NCI-H526 (cell line): Measurements from ENCODE around the gene QKI.
"Not testable (repeated sequence)": the region's sequence is repeated elsewhere in the genome, so short reads cannot be mapped to it uniquely, and the experiment has no call there.

Experiments used
- DNase-seq, 2 experiments: peaks; one replicate each; lab custom pipeline; 2025; lab: John Stamatoyannopoulos, UW

Gene QKI

DNA sequence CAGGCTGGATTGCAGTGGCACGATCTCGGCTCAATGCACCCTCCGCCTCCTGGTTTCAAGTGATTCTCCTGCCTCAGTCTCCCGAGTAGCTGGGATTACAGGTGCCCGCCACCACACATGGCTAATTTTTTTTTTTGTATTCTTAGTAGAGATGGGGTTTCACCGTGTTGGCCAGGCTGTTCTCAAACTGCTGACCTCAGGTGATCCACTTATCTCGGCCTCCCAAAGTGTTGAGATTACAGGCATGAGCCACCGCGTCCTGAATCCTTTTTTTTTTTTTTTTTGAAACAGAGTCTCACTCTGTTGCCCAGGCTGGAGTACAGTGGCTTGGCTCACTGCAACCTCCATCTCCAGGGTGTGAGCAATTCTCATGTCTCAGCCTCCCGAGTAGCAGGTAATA, 24.9 kb downstream of the QKI start:
- not testable (repeated sequence) for DNase-seq

DNA sequence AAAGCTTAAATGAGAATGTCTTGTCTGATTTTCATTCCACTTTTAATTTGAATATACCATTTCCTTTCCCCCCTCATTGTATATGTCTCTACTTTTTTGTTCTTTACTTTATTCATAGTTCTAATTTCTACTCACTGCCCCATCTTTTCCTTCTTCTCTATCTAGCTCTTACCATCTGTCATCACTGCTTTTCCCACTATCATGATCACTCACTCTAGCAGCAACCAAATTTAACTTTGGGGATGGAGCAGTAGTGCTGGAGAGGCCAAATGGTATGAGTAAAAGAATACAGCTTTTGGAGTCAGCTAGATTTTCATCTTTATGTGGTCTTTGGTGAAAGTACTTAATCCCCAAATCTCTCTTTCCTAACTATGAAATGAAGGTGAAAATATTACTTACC, 25.5 kb downstream of the QKI start:
- no peak for DNase-seq

DNA sequence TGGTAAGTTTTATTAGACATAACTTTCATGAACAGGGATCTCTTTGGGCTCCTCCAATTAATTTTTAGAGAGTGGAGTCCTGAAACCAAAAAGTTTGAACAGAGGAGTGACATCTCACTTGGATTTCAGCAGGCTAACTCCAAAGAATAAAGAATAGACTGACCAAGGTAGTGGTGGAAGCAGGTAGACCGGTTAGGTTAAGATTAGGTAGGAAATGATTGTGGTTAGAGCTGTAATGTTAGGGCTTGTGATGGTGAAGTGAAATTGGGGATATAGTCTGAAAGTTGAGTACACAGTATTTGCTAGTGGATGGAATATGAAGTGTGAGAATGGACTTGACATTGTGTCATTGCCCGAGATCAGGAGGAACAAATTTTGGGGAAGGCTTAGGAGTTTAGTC, 27.8 kb downstream of the QKI start:
- DNase-seq: no peak

DNA sequence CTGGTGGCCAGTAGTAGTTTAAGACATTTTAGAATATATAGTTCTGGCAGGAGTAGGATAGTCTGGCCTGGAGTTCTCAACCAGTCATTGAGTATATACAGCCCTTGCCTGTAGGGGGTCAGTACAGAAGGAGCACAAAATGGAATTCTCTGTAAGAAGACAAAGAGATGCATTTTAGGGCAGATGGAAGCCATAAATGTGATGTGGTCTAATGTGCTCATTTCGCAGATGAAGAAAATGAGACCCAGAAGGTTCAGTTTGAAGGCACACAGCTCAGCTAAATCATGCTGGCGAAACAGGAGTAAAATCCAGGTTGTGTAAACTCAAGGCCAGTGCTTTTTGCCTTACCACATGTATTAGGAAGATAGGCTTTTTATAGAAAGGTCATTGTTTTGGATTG, 29.6 kb downstream of the QKI start:
- DNase-seq: no peak

DNA sequence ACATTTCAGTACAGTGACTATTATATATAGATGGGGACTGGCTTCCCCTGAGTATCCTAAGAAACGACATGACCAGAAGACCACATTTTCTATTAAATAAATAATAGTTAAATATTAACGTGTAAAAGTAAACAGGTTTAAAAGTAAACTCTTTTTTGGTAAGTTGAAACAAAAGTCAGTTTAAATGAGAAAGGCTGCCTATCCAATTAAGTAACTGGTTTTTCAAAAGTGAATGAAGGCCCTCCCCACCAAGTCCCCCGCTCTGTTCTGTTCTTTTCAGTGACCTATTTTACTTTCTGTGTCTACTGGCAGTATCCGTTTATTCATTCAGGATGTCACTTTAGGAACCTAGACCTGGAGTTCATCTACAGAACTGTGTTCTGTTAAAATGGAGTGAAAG, 32.0 kb downstream of the QKI start:
- no peak for DNase-seq

DNA sequence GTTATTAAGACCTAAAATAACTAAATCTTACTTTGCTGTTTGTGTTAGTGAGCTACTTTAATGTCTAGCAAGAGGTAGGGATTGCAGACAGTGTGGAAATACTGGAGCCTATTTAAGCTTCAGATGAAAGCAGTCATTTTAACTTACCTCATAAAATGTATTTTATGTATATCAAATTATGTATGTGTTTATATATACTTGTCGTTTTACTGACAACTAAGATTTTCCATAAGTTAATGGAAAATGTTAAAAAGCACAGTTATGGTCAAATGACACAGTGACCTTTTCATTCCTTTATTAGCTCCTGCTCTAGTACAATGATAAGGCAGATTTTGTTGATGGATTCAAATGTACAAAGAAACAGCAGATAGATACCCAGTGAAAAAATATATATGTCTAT, 34.6 kb downstream of the QKI start:
- DNase-seq: no peak

DNA sequence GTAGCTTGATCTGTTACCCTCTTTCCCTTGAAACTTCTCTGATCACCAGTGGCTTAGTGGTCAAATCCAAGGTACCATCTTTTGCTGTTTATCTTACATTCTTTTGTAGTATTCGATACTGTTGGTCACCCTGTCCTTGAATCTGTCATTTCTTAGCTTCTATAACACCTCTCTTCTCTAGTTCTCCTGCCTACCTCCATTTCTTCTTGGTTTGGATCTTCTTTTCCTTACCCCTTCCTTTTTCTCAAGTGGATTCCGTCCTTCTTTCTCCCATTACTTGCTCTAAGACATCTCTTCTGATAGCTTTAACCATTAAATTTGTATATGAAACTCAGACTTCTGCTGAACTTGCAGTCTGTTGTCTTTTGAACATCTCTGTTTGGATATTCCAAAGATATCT, 39.9 kb downstream of the QKI start:
- no peak for DNase-seq

DNA sequence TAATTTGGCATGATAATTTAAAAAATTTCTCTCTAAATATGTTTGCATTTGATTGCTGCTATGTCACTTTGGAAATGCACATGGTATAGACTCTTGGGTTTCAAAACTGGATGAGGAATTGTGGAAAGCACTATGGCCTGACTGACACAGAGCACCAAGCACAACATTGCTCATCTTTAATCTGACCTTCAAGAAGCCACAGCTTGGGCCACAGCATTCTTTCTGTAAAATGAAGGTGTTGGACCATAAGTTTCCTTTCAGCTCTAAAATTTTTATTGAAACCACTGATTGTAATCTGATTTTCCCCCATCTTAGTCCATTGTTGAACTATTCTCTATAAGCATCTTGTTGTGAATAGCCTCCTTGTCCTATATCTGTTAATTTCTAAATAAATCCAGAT, 41.0 kb downstream of the QKI start:
- DNase-seq: no peak

DNA sequence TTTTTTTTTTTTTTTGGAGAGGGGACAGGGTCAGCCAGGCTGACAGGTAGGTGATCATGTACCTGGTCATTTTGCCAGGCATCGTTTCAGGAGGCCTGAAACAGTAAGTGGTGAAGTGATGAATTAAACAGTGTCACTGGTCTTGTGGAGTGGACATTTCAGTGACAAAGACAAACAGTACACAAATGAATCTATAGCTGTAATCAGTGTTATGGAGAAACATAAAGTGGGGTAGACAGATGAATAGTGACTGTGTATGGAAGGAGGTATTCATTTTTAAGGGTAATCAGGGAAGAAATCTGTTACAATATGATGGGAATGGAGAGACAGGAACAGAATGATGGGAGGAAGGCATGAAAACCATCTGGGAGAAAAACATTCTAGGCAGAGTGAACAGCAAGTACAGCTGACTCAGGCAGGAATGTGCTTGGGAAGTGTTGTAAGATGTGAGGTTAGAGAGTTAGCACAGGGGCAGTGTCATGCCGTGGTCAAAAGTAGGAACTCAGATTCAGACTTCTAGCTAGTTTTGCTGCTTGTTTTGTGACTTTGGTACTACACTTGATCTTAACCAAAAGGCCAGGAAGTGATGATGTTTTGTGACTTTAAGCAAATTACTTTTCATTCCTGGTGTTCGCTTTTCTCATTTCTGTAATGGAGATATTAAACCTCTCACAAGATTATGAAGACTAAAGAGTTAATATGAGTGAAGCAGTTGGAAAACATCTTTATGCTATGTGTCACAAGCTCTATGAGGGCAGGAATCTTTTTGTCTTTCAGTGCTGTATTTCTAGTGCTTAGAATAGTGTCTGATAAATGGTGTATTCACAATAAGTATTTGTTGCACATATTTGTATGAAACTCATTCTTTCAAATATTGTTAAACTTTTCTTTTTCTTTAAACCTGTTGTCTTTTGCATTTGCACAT, 43.4 kb downstream of the QKI start:
- DNase-seq: no peak

DNA sequence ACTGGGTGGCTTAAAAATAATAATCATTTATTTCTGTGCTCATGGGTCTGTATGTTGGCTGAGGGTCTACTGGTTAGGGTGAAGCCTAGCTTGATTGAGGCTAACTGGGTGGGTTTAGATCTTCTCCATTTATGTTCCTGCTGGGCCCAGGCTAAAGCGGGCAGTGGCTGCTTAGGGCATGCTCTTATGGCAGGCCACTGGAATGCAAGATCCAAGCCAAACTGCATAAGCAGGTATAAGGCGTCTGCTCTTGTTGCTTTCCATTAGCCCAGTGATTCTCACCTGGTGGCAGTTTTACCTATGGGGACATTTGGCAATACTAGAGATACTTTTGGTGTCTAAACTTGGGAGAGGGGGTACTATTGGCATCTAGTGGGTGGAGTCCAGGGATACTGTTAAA, 44.5 kb downstream of the QKI start:
- no peak for DNase-seq

DNA sequence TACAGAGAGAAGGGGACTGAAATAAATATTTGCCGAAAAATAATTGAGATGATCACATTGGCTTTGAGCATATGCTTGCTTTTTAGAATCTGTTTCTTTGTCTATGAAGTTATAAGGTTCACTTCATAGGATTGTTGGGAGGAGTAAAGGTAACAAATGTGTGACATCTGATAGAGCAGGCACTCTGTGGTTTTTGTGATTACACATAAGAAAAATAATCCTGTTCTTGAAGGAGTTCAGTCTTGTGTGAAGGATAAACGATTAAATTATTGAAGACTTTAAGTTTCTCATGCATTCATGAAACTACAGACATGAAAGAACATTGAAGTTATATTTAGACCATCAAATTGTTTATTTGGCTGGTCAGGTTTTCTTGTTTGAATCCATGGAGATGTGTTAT, 45.0 kb downstream of the QKI start:
- DNase-seq: no peak

DNA sequence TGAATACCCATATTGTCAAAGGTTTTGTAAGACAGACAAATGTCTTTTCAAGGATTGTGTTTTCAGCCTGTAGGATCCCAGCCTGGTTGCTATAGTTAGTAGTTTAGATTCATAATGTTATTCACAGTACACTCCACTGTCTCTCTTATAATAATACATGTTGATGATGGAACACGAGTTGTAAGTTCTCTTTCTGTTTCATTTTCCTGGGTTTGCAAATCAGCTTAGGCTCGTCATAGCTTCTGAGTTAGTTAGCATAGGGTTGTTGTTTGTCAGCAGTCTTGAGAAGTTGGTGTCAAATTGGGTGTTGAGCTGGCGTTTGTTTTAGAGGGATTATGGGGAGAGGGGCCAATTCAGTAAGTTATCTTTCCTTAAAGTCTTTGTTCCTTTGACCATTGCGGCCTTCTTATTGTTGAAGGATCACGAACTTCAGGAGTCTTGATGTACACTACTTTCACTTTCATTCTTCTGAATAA, 45.8 kb downstream of the QKI start:
- DNase-seq: no peak

DNA sequence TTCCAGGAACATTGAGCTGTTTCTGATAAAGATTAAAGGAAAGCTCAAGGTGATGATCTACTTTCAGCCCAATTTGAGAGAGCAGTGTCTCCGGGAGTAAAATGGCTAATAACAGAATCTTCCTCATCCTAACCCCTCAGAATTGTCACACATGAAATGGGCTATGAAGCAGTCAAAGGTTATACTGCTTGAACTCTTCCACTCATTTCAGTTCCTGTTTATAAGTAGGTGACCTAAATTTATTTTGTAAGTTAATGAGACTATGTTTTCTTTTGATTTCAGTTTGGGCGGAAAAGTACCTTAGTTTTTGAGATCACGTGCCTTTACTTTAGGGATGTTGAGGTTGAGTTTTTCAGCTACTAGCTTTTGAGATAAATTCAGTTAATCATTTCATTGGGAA, 47.2 kb downstream of the QKI start:
- no peak for DNase-seq

DNA sequence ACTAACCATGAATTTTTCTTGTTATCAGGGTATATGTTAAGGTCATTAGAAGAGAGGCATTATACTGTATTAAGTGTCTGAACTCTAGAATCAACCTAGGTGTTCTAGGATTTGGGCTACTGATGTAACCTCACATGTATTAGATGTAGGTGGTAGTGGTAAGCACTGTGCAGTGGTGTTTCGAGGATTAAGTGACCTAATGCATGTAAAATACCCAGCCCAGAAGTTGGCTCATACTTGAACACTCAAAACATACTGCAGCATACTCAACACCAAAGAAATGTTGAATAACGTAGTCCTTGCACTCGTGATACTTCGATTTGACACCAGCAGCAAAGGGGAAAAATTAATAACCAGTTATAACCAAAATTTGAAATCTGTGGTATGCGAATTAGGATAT, 48.7 kb downstream of the QKI start:
- no peak for DNase-seq

DNA sequence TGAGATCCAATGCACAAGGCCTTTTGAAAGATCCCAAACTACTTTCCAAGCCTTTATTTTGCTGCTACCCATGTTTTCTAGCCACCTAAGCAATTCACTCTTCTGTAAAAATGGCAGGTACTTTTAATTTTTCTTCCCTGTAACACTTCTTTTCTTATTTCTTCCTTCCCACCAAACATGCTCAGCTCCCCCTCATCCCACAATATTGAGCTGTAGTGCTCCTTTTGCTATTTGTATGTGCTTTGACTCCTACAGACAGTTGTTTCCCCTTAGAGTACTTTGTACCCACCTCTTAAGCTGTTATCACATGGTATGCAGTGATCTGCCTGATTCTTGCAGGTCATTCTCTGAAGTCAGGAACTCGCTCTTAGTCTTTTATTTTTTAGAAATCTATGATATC, 49.3 kb downstream of the QKI start:
- DNase-seq: no peak

DNA sequence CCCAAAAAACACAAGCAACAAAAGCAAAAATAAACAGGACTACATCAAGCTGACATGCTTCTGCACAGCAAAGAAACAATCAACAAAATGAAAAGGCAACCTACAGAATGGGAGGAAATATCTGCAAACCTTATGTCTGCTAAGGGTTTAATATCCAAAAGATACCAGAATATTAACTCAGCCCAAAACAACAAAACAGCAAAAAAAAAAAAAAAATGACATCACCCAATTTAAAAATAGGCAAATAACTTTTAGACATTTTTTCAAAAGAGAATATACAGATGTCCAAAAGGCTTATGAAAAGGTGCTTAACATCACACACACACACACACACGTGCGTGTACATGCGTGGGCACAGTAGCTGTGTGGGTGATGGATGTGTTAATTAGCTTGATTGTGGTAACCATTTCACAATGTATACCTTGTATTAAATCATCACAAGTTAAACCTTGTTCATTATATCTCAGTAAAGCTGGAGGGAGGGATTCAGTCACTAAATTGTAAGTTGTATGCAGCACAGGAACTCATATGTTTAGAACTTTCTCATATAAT, 52.4 kb downstream of the QKI start:
- no peak for DNase-seq

DNA sequence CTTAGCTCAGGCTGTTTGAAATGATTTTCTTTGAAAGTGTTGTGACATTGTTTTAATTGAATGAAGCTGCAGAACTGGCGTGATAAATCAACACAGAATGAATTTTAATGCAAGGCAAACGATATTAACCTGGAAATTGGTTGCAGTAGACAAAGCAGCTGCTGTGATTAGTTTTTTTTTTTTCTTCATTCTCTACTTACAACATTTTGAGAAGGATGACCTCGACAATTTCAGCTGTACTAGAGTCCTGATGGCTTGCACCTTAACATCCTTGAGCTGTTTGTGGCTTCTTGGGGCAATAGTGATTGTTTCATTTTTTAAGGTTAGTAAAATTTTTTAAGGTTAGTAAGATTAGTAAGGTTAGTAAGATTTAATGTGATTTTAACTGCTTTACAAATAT, 54.2 kb downstream of the QKI start:
- no peak for DNase-seq

DNA sequence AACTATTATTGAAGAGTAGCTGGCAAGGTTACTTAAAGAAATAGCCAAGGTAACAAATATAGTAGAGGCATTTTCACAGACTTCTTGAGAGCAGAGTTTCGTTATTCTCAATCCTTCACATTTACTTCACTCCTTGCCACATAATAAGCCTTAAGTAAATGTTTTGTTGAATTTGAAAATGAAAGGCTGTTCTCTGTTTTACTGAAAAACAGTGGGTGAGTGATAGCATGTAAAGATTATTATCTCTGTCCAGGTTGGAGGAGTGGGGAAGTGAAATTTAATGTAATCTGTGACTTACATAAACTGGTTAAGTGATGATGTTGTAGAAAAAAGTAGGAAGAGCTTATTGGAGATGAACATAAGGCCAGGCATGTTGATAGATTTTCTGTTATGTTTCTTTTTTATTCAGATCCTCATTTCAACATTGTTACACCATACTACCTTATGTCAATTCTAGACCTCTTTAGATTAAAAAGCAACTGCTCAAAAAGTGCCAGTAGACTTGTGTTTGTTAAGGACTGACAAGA, 55.0 kb downstream of the QKI start:
- DNase-seq: no peak

DNA sequence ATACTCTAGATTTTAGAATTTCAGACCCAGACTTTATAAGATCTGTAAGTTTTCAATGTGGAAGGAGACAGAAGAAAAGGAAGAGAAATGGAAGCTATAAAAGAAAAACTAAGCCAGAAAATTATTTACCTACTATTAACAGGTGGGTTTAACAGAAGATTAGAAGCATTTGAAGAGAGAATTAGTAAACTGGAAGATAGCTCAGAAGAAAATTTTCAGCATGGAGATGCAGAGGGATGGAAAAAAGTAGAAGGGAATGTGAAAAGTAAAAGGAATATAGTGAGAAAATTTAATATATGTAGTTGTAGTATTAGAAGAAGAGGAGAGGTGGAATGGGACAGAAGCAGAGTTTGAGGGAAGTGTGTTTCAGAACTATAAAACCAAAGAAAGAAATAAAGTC, 56.1 kb downstream of the QKI start:
- no peak for DNase-seq

DNA sequence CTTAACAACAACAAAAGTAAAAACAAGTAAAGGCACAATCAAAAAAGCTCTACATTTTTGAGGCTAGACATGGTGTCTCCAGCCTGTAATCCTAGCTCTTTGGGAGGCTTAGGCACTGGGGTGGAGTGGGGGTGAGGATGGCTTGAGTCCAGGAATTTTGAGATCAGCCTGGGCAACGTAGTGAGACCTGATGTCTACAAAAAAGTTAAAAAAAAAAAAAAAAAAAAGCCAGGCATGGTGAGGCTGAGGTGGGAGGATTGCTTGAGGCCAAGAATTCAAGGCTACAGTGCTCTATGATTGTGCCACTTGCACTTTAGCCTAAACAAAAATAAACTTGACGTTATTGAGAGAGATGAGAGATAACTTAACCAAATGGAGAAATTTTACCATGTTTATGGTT, 60.1 kb downstream of the QKI start:
- no peak for DNase-seq

DNA sequence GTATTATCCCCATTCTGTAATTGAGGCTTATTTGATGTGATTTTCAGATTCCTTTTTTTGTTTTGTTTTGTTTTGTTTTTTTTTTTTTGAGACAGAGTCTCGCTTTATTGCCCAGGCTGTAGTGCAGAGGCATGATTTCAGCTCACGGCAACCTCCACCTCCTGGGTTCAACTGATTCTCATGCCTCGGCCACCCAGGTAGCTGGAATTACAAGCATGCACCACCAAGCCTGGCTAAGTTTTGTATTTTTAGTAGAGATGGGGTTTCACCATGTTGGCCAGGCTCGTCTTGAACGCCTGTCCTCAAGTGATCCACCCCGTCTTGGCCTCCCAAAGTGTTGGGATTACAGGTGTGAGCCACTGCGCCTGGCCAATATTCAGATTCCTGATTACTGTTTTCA, 62.4 kb downstream of the QKI start:
- DNase-seq: not testable (repeated sequence)

DNA sequence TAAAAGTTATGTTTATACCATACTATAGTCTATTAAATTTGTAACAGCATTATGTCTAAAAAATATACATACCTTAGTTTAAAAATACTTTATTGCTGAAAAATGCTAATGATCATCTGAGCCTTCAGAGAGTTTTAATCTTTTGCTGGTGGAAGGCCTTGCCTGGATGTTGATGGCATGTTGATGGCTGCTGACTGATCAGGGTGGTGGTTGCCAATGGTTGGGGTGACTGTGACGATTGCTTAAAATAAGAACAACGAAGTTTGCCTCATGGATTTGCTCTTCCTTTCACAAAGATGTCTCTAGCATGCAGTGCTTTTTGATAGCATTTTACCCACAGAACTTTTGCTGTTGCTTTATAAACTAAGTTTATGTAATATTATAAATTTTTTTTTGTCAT, 68.6 kb downstream of the QKI start:
- no peak for DNase-seq

DNA sequence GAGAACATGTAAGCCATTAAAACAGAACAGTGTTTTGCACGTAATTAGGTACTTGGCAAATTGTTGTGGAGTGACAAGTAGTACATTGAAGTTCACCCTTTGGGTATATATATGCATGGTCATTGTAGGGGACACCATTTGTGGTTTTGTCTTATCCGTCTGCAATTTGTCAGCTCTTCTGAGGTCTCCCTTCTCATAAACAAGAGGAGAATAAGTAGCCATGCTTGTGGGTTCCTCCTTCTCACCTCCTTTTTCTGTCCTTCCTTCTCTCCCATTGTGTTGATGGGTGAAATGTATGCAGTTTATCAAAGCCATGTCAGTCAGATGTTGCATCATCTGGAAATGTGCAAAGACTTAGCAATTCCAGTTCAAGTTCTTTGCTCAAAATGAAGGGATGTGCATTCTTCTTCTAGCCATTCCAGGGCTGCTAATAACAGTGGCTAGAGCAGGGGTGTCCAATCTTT, 70.9 kb downstream of the QKI start:
- DNase-seq: no peak
